LHCN-M2 (cell line): ENCODE measurements around the gene PTPRCAP. TPM values are rescaled to one million over a fixed set of nuclear protein-coding genes. Genes with fewer than 3 reads are reported as not detected.

Source experiments
- DNase-seq: peaks from one replicate; pipeline ENCODE4 v3.0.0-alpha.2; 2012; ENCODE audit warnings: low read depth
- total RNA-seq: library from RNA; depleted of rRNA; stranded (reverse); fragments of >200 nt; gene quantifications from 2 replicates; pipeline ENCODE4 v1.2.3, GENCODE V29; 2014; rRNA removed

Gene PTPRCAP
- total RNA-seq, 1 experiment from 2014 or later: 0.75 TPM

GRCh38 chr11:67397986-67398660 is 39.4 kb downstream of the PTPRCAP start:
- DNase-seq: no peak

GRCh38 chr11:67397536-67397935 is 39.9 kb downstream of the PTPRCAP start:
- DNase-seq: no peak

- DNase-seq: no peak
Measured at GRCh38 chr11:67396587-67397389, 40.7 kb downstream of the PTPRCAP start.

- no peak for DNase-seq
Measured at GRCh38 chr11:67396259-67396581, 41.3 kb downstream of the PTPRCAP start.

- DNase-seq: no peak
Measured at GRCh38 chr11:67395555-67396258, 41.8 kb downstream of the PTPRCAP start.

GRCh38 chr11:67393990-67394389 is 43.5 kb downstream of the PTPRCAP start:
- no peak for DNase-seq

- no peak for DNase-seq
Measured at GRCh38 chr11:67393437-67393836, 44.0 kb downstream of the PTPRCAP start.

- no peak for DNase-seq
Measured at GRCh38 chr11:67392183-67392715, 45.2 kb downstream of the PTPRCAP start.

GRCh38 chr11:67391304-67392182 is 45.9 kb downstream of the PTPRCAP start, which contains the start of gene RAD9A:
Gene RAD9A (plus strand): TSS chr11:67391986. CDS start chr11:67392045, 59 bp downstream.
- DNase-seq: peak; percentile 93

- no peak for DNase-seq
Measured at GRCh38 chr11:67390947-67391303, 46.6 kb downstream of the PTPRCAP start.

- DNase-seq: no peak
Measured at GRCh38 chr11:67389477-67389876, 48.0 kb downstream of the PTPRCAP start.

- DNase-seq: no peak
Measured at GRCh38 chr11:67387518-67387917, 50.0 kb downstream of the PTPRCAP start.

- no peak for DNase-seq
Measured at GRCh38 chr11:67387069-67387468, 50.4 kb downstream of the PTPRCAP start.

Other genes with a start within 250 kb of the PTPRCAP start
- gene GRK2, start 171.2 kb downstream of the PTPRCAP start, total RNA-seq: 62.6 and 69.3 TPM in 2 replicates
- 31.3 and 42.1 TPM in 2 replicates for gene ANKRD13D, start 148.4 kb downstream of the PTPRCAP start, total RNA-seq
- 10.8 and 19.0 TPM in 2 replicates for gene SSH3, start 134.2 kb downstream of the PTPRCAP start, total RNA-seq
- gene POLD4, start 84.1 kb downstream of the PTPRCAP start, total RNA-seq: 114 and 138 TPM in 2 replicates
- 16.1 and 19.8 TPM in 2 replicates for gene CLCF1, start 64.1 kb downstream of the PTPRCAP start, total RNA-seq
- gene RAD9A, start 45.7 kb downstream of the PTPRCAP start, total RNA-seq: 6.7 and 12.3 TPM in 2 replicates
- 239 and 247 TPM in 2 replicates for gene PPP1CA, start 35.8 kb downstream of the PTPRCAP start, total RNA-seq
- not detected in 2 replicates for gene TBC1D10C, start 33.6 kb downstream of the PTPRCAP start, total RNA-seq
- 0.32 and 0.40 TPM in 2 replicates for gene CARNS1, start 22.0 kb downstream of the PTPRCAP start, total RNA-seq
- 56.1 and 83.8 TPM in 2 replicates for gene RPS6KB2, start 9.2 kb downstream of the PTPRCAP start, total RNA-seq
- gene CORO1B, start 5.8 kb upstream of the PTPRCAP start, total RNA-seq: 85.9 and 105 TPM in 2 replicates
- not detected in 2 replicates for gene GPR152, start 15.0 kb upstream of the PTPRCAP start, total RNA-seq
- gene CABP4, start 17.7 kb upstream of the PTPRCAP start, total RNA-seq: 1.2 and 3.1 TPM in 2 replicates
- gene TMEM134, start 31.6 kb upstream of the PTPRCAP start, total RNA-seq: 45.6 and 47.5 TPM in 2 replicates
- gene AIP, start 45.3 kb upstream of the PTPRCAP start, total RNA-seq: 73.5 and 78.2 TPM in 2 replicates
- gene PITPNM1, start 67.7 kb upstream of the PTPRCAP start, total RNA-seq: 34.5 and 41.2 TPM in 2 replicates
- 31.9 and 34.0 TPM in 2 replicates for gene CDK2AP2, start 70.5 kb upstream of the PTPRCAP start, total RNA-seq
- gene CABP2, start 85.8 kb upstream of the PTPRCAP start, total RNA-seq: not detected in 2 replicates
- 446 and 608 TPM in 2 replicates for gene GSTP1, start 146.1 kb upstream of the PTPRCAP start, total RNA-seq
- 192 and 232 TPM in 2 replicates for gene NDUFV1, start 169.3 kb upstream of the PTPRCAP start, total RNA-seq
- gene NUDT8, start 192.3 kb upstream of the PTPRCAP start, total RNA-seq: 7.5 and 19.8 TPM in 2 replicates
- not detected in 2 replicates for gene TBX10, start 202.1 kb upstream of the PTPRCAP start, total RNA-seq
- gene ACY3, start 213.0 kb upstream of the PTPRCAP start, total RNA-seq: 0.23 TPM in 1 of 2 replicates, not detected in the other
- gene ALDH3B2, start 236.9 kb upstream of the PTPRCAP start, total RNA-seq: not detected in 2 replicates